ENCODE results near the gene SPEG.

SPEG gene

GRCh38 chr2:219403861-219404260 is 30.8 kb upstream of the SPEG start:
- Histone ChIP-seq H3K4me3 (ENCODE audit: low read depth, low read length, poor library complexity, severe bottlenecking) (no peak overlapping the region), H3K79me2 (ENCODE audit: insufficient read depth, low read length) (no peaks in the 10 kb centered on the region), H3K9ac (ENCODE audit: low read length) (no peak overlapping the region), H3K9me2 (ENCODE audit: low read depth, low read length) (no peaks in the 10 kb centered on the region), H3K9me3 (ENCODE audit: low read length) (no peaks in the 10 kb centered on the region), H3K27ac (ENCODE audit: low read depth, low read length, poor library complexity, severe bottlenecking) (no peak overlapping the region), H3K4me1 (ENCODE audit: insufficient read depth, low read length, severe bottlenecking) (no peaks in the 10 kb centered on the region), H2AFZ (ENCODE audit: low read length) (no peak overlapping the region), H3F3A (ENCODE audit: insufficient read depth, low read length) (no peaks in the 10 kb centered on the region), H3K4me2 (ENCODE audit: low read length) (no peak overlapping the region), H3K36me3 (ENCODE audit: insufficient read depth, low read length) (no peaks in the 10 kb centered on the region), H3K27me3 (ENCODE audit: insufficient read depth, low read length) (no peaks in the 10 kb centered on the region; the same call in 1 of the 2 replicates), H4K20me1 (ENCODE audit: insufficient read depth, low read length) (no peaks in the 10 kb centered on the region)
- TF ChIP-seq EZH2 (IDR thresholded peaks at IDR 0.05; ENCODE audit: borderline replicate concordance, low read length) (no peak), CTCF (IDR thresholded peaks at IDR 0.05; ENCODE audit: low read length) (no peak)

DNA sequence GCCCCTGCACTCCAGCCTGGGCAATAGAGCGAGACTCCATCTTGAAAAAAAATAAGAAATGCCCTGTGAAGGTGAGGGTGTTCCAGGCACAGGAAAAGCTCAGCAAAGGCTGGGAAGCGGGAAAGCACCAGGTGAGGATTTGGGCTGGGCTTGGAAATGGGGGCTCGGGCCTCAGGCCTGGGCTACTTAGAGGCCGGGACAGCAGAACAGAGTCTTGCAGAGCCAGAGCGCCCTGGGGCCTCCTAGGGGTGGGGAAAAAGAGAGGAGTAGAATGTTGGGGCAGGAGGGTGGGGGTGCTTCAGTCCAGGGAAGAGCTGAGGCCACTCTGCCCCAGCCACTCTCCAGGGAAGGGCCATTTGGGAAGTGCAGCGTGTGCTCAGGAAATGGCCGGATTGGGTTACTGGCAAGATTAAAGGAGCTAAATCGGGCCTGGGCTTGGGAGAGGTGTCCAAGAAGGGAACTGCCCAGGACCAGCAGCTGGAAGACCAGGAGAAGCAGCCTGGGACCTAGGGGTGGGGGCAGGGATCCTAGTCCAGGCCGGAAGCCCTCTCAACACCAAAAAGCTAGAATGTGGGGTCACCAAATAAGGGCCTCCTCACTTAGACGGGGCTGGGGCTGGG is 30.2 kb upstream of the SPEG start:
- Histone ChIP-seq H3K4me3 (ENCODE audit: low read depth, low read length, poor library complexity, severe bottlenecking) (no peak overlapping the region), H3K27ac (ENCODE audit: low read depth, low read length, poor library complexity, severe bottlenecking) (no peak overlapping the region), H3K4me1 (ENCODE audit: insufficient read depth, low read length, severe bottlenecking) (no peaks in the 10 kb centered on the region), H3K4me2 (ENCODE audit: low read length) (no peak overlapping the region), H3K36me3 (ENCODE audit: insufficient read depth, low read length) (no peaks in the 10 kb centered on the region), H3F3A (ENCODE audit: insufficient read depth, low read length) (no peaks in the 10 kb centered on the region), H3K9ac (ENCODE audit: low read length) (no peak overlapping the region), H4K20me1 (ENCODE audit: insufficient read depth, low read length) (no peaks in the 10 kb centered on the region), H3K9me3 (ENCODE audit: low read length) (no peaks in the 10 kb centered on the region), H3K9me2 (ENCODE audit: low read depth, low read length) (no peaks in the 10 kb centered on the region), H3K79me2 (ENCODE audit: insufficient read depth, low read length) (no peaks in the 10 kb centered on the region), H3K27me3 (ENCODE audit: insufficient read depth, low read length) (no peaks in the 10 kb centered on the region; the same call in 1 of the 2 replicates), H2AFZ (ENCODE audit: low read length) (no peak overlapping the region)
- TF ChIP-seq EZH2 (IDR thresholded peaks at IDR 0.05; ENCODE audit: borderline replicate concordance, low read length) (no peak), CTCF (IDR thresholded peaks at IDR 0.05; ENCODE audit: low read length) (no peak)

DNA sequence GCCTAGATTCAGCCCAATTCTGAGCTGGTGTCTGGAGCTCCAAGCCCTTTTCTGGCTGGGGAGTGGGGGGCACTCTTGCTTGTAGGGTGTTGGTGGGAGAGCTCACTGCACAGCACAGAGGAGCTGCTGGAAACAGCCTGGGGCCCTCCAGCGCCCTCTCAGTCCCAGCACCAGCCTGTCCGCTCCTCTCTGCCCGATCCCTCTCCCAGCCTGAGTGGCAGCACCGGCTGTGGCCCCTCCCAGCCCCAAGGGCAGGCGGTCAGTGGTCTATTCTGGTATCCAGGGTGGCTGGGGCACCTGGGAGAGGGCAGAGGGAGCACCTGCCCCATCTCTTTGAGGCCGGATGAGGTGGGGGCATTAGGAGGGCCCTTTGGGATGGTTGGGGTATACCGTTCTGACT is 29.7 kb upstream of the SPEG start:
- H3K4me2 ChIP-seq (ENCODE audit: low read length) = no peak overlapping the region
- no peak overlapping the region for H3K27ac ChIP-seq (ENCODE audit: low read depth, low read length, poor library complexity, severe bottlenecking)
- H3K79me2 ChIP-seq (ENCODE audit: insufficient read depth, low read length) = no peaks in the 10 kb centered on the region
- H2AFZ ChIP-seq (ENCODE audit: low read length) = no peak overlapping the region
- H3F3A ChIP-seq (ENCODE audit: insufficient read depth, low read length) = no peaks in the 10 kb centered on the region
- no peaks in the 10 kb centered on the region for H3K4me1 ChIP-seq (ENCODE audit: insufficient read depth, low read length, severe bottlenecking)
- no peaks in the 10 kb centered on the region for H3K9me3 ChIP-seq (ENCODE audit: low read length)
- no peak overlapping the region for H3K4me3 ChIP-seq (ENCODE audit: low read depth, low read length, poor library complexity, severe bottlenecking)
- TF ChIP-seq EZH2 (IDR thresholded peaks at IDR 0.05; ENCODE audit: borderline replicate concordance, low read length) = no peak
- TF ChIP-seq CTCF (IDR thresholded peaks at IDR 0.05; ENCODE audit: low read length) = no peak
- H3K9ac ChIP-seq (ENCODE audit: low read length) = no peak overlapping the region
- no peaks in the 10 kb centered on the region for H3K9me2 ChIP-seq (ENCODE audit: low read depth, low read length)
- H4K20me1 ChIP-seq (ENCODE audit: insufficient read depth, low read length) = no peaks in the 10 kb centered on the region
- no peaks in the 10 kb centered on the region for H3K36me3 ChIP-seq (ENCODE audit: insufficient read depth, low read length)
- no peaks in the 10 kb centered on the region; the same call in 1 of the 2 replicates for H3K27me3 ChIP-seq (ENCODE audit: insufficient read depth, low read length)

Measured in OCI-LY1 (cell line).